ENCODE measurements around the gene UGT2B10. TPM values are rescaled to one million over a fixed set of nuclear protein-coding genes. Genes with fewer than 3 reads are reported as not detected.

UGT2B10 gene
- total RNA-seq, 1 experiment from 2014 or later, result not detected

DNA sequence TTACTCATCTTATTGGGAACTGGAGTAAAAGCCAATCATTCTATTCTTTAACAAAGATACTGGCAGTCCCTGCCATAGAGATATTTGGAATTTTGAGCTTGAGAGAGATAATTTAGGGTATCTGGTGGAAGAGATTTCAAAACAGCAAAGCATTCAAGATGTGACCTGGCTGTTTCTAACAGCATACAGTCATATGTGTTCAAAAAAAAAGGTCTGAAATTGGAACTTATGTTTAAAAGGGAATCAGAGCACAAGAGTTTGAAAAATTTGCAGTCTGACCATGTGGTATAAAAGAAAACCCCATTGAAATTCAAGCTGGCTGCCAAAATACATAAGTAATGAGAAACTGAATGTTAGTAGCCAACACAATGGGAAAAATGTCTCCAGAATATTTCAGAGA is 42.2 kb downstream of the UGT2B10 start:
- no peak overlapping the region for H4K5ac ChIP-seq (ENCODE audit: insufficient read length, low read depth, low read length)
- H4K8ac ChIP-seq (replicated peaks; ENCODE audit: insufficient read length, low read depth, low read length), result no peak overlapping the region
- no peaks in the 10 kb centered on the region for H3K23me2 ChIP-seq (ENCODE audit: insufficient read length, low read depth, low read length, poor library complexity, severe bottlenecking)
- no peaks in the 10 kb centered on the region for H3K79me1 ChIP-seq (ENCODE audit: insufficient read depth, low read depth, low read length, poor library complexity, severe bottlenecking)
- DNase-seq, result no peak
- H3K14ac ChIP-seq (ENCODE audit: insufficient read depth, low read length), result no peak overlapping the region
- H3K4me1 ChIP-seq (ENCODE audit: insufficient read depth, low read length), result no peaks in the 10 kb centered on the region
- Mint-ChIP-seq H3K4me3 (no peak overlapping the region), H3K27ac (no peak overlapping the region), H3K9me3 (peaks cover 14 to 15% of the 10 kb centered on the region in 2 experiments), H3K27me3 (ENCODE audit: low read depth) (no peaks in the 10 kb centered on the region), H3K4me1 (no peaks in the 10 kb centered on the region), H3K36me3 (ENCODE audit: insufficient read depth in 1 of 3, low read depth in 3 of 3) (peaks cover 3 to 22% (median 3%) of the 10 kb centered on the region in 3 experiments; a peak in 6 of 7 replicates)
- no peak overlapping the region for H2AFZ ChIP-seq (ENCODE audit: low read length)
- H3K56ac ChIP-seq (ENCODE audit: insufficient read length, low read depth, low read length), result no peak overlapping the region
- H2BK120ac ChIP-seq (ENCODE audit: low read depth, low read length, poor library complexity, severe bottlenecking), result no peak overlapping the region
- no peaks in the 10 kb centered on the region for H3K27me3 ChIP-seq (ENCODE audit: insufficient read depth, low read length)
- no peak overlapping the region for H3K4me2 ChIP-seq (ENCODE audit: insufficient read depth, insufficient read length, low read length)
- no peak overlapping the region for H3K18ac ChIP-seq (ENCODE audit: insufficient read length, low read depth, low read length)
- H3K9ac ChIP-seq (ENCODE audit: extremely low read depth, insufficient read length, low read length), result no peak overlapping the region
- H2BK12ac ChIP-seq (ENCODE audit: insufficient read length, low read depth, low read length), result no peak overlapping the region
- H2BK15ac ChIP-seq (ENCODE audit: low read depth, low read length), result no peak overlapping the region
- H2AK5ac ChIP-seq (ENCODE audit: insufficient read length, low read length), result no peak overlapping the region
- H3K23ac ChIP-seq (ENCODE audit: insufficient read length, low read depth, low read length), result no peak overlapping the region
- TF ChIP-seq, protein P1, sequence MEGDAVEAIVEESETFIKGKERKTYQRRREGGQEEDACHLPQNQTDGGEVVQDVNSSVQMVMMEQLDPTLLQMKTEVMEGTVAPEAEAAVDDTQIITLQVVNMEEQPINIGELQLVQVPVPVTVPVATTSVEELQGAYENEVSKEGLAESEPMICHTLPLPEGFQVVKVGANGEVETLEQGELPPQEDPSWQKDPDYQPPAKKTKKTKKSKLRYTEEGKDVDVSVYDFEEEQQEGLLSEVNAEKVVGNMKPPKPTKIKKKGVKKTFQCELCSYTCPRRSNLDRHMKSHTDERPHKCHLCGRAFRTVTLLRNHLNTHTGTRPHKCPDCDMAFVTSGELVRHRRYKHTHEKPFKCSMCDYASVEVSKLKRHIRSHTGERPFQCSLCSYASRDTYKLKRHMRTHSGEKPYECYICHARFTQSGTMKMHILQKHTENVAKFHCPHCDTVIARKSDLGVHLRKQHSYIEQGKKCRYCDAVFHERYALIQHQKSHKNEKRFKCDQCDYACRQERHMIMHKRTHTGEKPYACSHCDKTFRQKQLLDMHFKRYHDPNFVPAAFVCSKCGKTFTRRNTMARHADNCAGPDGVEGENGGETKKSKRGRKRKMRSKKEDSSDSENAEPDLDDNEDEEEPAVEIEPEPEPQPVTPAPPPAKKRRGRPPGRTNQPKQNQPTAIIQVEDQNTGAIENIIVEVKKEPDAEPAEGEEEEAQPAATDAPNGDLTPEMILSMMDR (conservative IDR thresholded peaks at IDR 0.05), result no peak
- H3K9me3 ChIP-seq (ENCODE audit: control insufficient read depth, low read depth, low read length), result no peaks in the 10 kb centered on the region
- H4K20me1 ChIP-seq (ENCODE audit: control insufficient read depth, insufficient read depth, insufficient read length), result no peaks in the 10 kb centered on the region
- no peak overlapping the region for H3T11ph ChIP-seq (ENCODE audit: low read length)
- no peak overlapping the region for H3K4ac ChIP-seq (ENCODE audit: low read depth, low read length)
- H2BK5ac ChIP-seq (ENCODE audit: insufficient read length, low read length), result no peak overlapping the region
- H3K27ac ChIP-seq (ENCODE audit: insufficient read length, low read depth, low read length), result no peak overlapping the region
- H3K79me2 ChIP-seq (ENCODE audit: insufficient read depth, low read length), result no peaks in the 10 kb centered on the region
- H4K91ac ChIP-seq (ENCODE audit: insufficient read length, low read depth, low read length), result no peak overlapping the region
- no peak overlapping the region for H2BK20ac ChIP-seq (ENCODE audit: low read depth, low read length, poor library complexity, severe bottlenecking)

Data from H9 (cell line).